ENCODE data around the gene PCGF2. TPM values are rescaled to one million over a fixed set of nuclear protein-coding genes. Genes with fewer than 3 reads are reported as not detected.

Gene PCGF2
- total RNA-seq, 1 experiment from 2014 or later = 43.9 TPM

GRCh38 chr17:38761612-38762011 lies 13.5 kb upstream of the PCGF2 start:
- DNase-seq (ENCODE audit: low read depth, low spot score) (no peak), ATAC-seq (peak; percentile 60)
- BruUV-seq (replicated peaks) = no TSS peak
- H3K27ac ChIP-seq (ENCODE audit: low read length) = no peak overlapping the region
- H3K36me3 ChIP-seq (ENCODE audit: control insufficient read depth, insufficient read depth, low read length) = peaks cover 6% of the 10 kb centered on the region; the same call in 1 of the 2 replicates
- ChIA-PET CTCF (no interaction called here), POLR2A (no interaction called here)
- TF ChIP-seq POLR2AphosphoS5 (IDR thresholded peaks at IDR 0.05; ENCODE audit: low read depth, low read length) (no peak), REST (IDR thresholded peaks at IDR 0.05; ENCODE audit: insufficient read depth in 1 of 2, low read depth in 2 of 2, low read length in 1 of 2) (no peak), CTCF (IDR thresholded peaks at IDR 0.05) (no peak), SIN3A (IDR thresholded peaks at IDR 0.05; ENCODE audit: borderline replicate concordance, insufficient read depth, low read depth, low read length) (no peak), TCF7L2 (IDR thresholded peaks at IDR 0.05; ENCODE audit: low read depth, low read length) (no peak)
- intact Hi-C loops (cut with micrococcal nuclease; ENCODE audit: unreplicated experiment) (no loop called here), in situ Hi-C loops (cut with HindIII; ENCODE audit: low pct_unique_long_range_greater_than_20kb, low sequenced_read_pairs) (no loop called here)
- no peak overlapping the region for H3K4me3 ChIP-seq (ENCODE audit: low read depth in 2 of 2, low read length in 2 of 2)
- no peaks in the 10 kb centered on the region for H3K27me3 ChIP-seq (ENCODE audit: control insufficient read depth, insufficient read depth, low read length)
- no peaks in the 10 kb centered on the region for H3K4me1 ChIP-seq (ENCODE audit: control insufficient read depth, insufficient read depth, low read length)
- H3K9me3 ChIP-seq (ENCODE audit: control insufficient read depth, insufficient read depth, low read depth, low read length) = no peaks in the 10 kb centered on the region

- DNase-seq (ENCODE audit: low read depth, low spot score) = no peak
- peak overlapping the region; percentile 76 to 90 for H3K4me3 ChIP-seq (ENCODE audit: low read depth in 2 of 2, low read length in 2 of 2)
- H3K36me3 ChIP-seq (ENCODE audit: control insufficient read depth, insufficient read depth, low read length) = peaks cover 7% of the 10 kb centered on the region
- in situ Hi-C loops (cut with HindIII; ENCODE audit: low pct_unique_long_range_greater_than_20kb, low sequenced_read_pairs) (no loop called here), intact Hi-C loops (cut with micrococcal nuclease; ENCODE audit: unreplicated experiment) (no loop called here)
- TF ChIP-seq TCF7L2 (IDR thresholded peaks at IDR 0.05; ENCODE audit: low read depth, low read length) = no peak
- TF ChIP-seq POLR2AphosphoS5 (IDR thresholded peaks at IDR 0.05; ENCODE audit: low read depth, low read length) = no peak
- no peak for TF ChIP-seq CTCF (IDR thresholded peaks at IDR 0.05)
- no peak for TF ChIP-seq SIN3A (IDR thresholded peaks at IDR 0.05; ENCODE audit: borderline replicate concordance, insufficient read depth, low read depth, low read length)
- no peak for TF ChIP-seq REST (IDR thresholded peaks at IDR 0.05; ENCODE audit: insufficient read depth in 1 of 2, low read depth in 2 of 2, low read length in 1 of 2)
- CTCF ChIA-PET = no interaction called here
- peak overlapping the region; percentile 96 for H3K27ac ChIP-seq (ENCODE audit: low read length)
- H3K27me3 ChIP-seq (ENCODE audit: control insufficient read depth, insufficient read depth, low read length) = no peaks in the 10 kb centered on the region
- POLR2A ChIA-PET = no interaction called here
- BruUV-seq (replicated peaks) = TSS peak; percentile 94
- no peaks in the 10 kb centered on the region for H3K9me3 ChIP-seq (ENCODE audit: control insufficient read depth, insufficient read depth, low read depth, low read length)
- ATAC-seq = no peak
- no peaks in the 10 kb centered on the region for H3K4me1 ChIP-seq (ENCODE audit: control insufficient read depth, insufficient read depth, low read length)
Observed at GRCh38 chr17:38753071-38753506, 5.0 kb upstream of the PCGF2 start.
